HUES64 (cell line): ENCODE results near the gene YJEFN3.

ENCODE experiments used
- H3K27ac ChIP-seq: 2 replicates; pipeline ENCODE4 v1.7.0; 2013; ENCODE audit warnings: low read depth, low read length, inconsistent platforms
- H3K27me3 ChIP-seq: 2 replicates; pipeline ENCODE4 v1.6.1; 2013; ENCODE audit warnings: mild to moderate bottlenecking, low read length; ENCODE audit not compliant: insufficient read depth
- H3K36me3 ChIP-seq: 2 replicates; pipeline ENCODE4 v1.6.1; 2013; ENCODE audit warnings: mild to moderate bottlenecking, low read length; ENCODE audit not compliant: insufficient read depth
- H3K4me1 ChIP-seq: 2 replicates; pipeline ENCODE4 v1.6.1; 2013; ENCODE audit warnings: mild to moderate bottlenecking, low read length, moderate library complexity; ENCODE audit not compliant: insufficient read depth
- H3K4me3 ChIP-seq: 2 replicates; pipeline ENCODE4 v1.5.1; 2013; ENCODE audit warnings: mild to moderate bottlenecking, low read length, moderate library complexity
- H3K9ac ChIP-seq: 2 replicates; pipeline ENCODE4 v1.6.1; 2013; ENCODE audit warnings: mild to moderate bottlenecking, low read depth, low read length
- H3K9me3 ChIP-seq: 2 replicates; pipeline ENCODE4 v1.6.1; 2013; ENCODE audit warnings: low read depth, low read length; ENCODE audit not compliant: insufficient read depth
- WGBS: fragments of 150-250, 120-280 bp; methylation state at CpG from one replicate; pipeline ENCODE4 v1.1.7; 2013; ENCODE audit warnings: missing lambda C conversion rate; 5-methylcytosine and 5-hydroxymethylcytosine counted together

YJEFN3 gene

GRCh38 chr19:19527371-19527656 is 1.4 kb upstream of the YJEFN3 start:
- H3K27me3 ChIP-seq = no peaks in the 10 kb centered on the region
- no peak overlapping the region for H3K9ac ChIP-seq
- peaks cover 40% of the 10 kb centered on the region for H3K36me3 ChIP-seq
- no peak overlapping the region for H3K4me3 ChIP-seq
- H3K9me3 ChIP-seq = no peaks in the 10 kb centered on the region
- H3K27ac ChIP-seq = no peak overlapping the region
- WGBS = 94% methylated on average over 9 of the region's 9 CpGs
- H3K4me1 ChIP-seq = no peaks in the 10 kb centered on the region

GRCh38 chr19:19527674-19528625 is 761 bp upstream of the YJEFN3 start:
- H3K9me3 ChIP-seq = no peaks in the 10 kb centered on the region
- no peaks in the 10 kb centered on the region for H3K27me3 ChIP-seq
- 95% methylated on average over 27 of the region's 27 CpGs for WGBS
- no peak overlapping the region for H3K4me3 ChIP-seq
- no peaks in the 10 kb centered on the region for H3K4me1 ChIP-seq
- H3K36me3 ChIP-seq = peaks cover 38% of the 10 kb centered on the region
- no peak overlapping the region for H3K9ac ChIP-seq
- H3K27ac ChIP-seq = no peak overlapping the region

GRCh38 chr19:19529783-19530422 is 1.2 kb downstream of the YJEFN3 start:
- 90% methylated on average over 11 of the region's 11 CpGs for WGBS
- H3K27me3 ChIP-seq = peaks cover 5% of the 10 kb centered on the region; the same call in 1 of the 2 replicates
- H3K9me3 ChIP-seq = no peaks in the 10 kb centered on the region
- peak overlapping the region; percentile 8; the same call in 1 of the 2 replicates for H3K27ac ChIP-seq
- peaks cover 29% of the 10 kb centered on the region for H3K36me3 ChIP-seq
- no peak overlapping the region for H3K4me3 ChIP-seq
- H3K4me1 ChIP-seq = no peaks in the 10 kb centered on the region
- no peak overlapping the region for H3K9ac ChIP-seq

- H3K4me1 ChIP-seq = no peaks in the 10 kb centered on the region
- H3K4me3 ChIP-seq = no peak overlapping the region
- WGBS = 65% methylated on average over 9 of the region's 9 CpGs
- H3K36me3 ChIP-seq = peaks cover 29% of the 10 kb centered on the region
- no peak overlapping the region for H3K9ac ChIP-seq
- H3K9me3 ChIP-seq = no peaks in the 10 kb centered on the region
- H3K27ac ChIP-seq = no peak overlapping the region; the same call in 1 of the 2 replicates
- H3K27me3 ChIP-seq = peaks cover 5% of the 10 kb centered on the region; the same call in 1 of the 2 replicates
These were observed 1.7 kb downstream of the YJEFN3 start for GRCh38 chr19:19530423-19530804.

GRCh38 chr19:19530889-19531288 is 2.2 kb downstream of the YJEFN3 start:
- WGBS = 92% methylated on average over 4 of the region's 4 CpGs

GRCh38 chr19:19531951-19532805 is 3.5 kb downstream of the YJEFN3 start:
- Histone ChIP-seq H3K4me1 (no peaks in the 10 kb centered on the region), H3K27ac (no peak overlapping the region), H3K9me3 (no peaks in the 10 kb centered on the region), H3K4me3 (no peak overlapping the region), H3K9ac (no peak overlapping the region), H3K36me3 (peaks cover 21% of the 10 kb centered on the region), H3K27me3 (peaks cover 5% of the 10 kb centered on the region; the same call in 1 of the 2 replicates)
- 39% methylated on average over 48 of the region's 48 CpGs for WGBS

More at GRCh38 chr19:19530889-19531288, 2.2 kb downstream of the YJEFN3 start:
- Histone ChIP-seq H3K9me3 (no peaks in the 10 kb centered on the region), H3K36me3 (peaks cover 28% of the 10 kb centered on the region), H3K27me3 (peaks cover 5% of the 10 kb centered on the region; the same call in 1 of the 2 replicates), H3K4me3 (no peak overlapping the region), H3K4me1 (no peaks in the 10 kb centered on the region), H3K9ac (no peak overlapping the region), H3K27ac (no peak overlapping the region)

GRCh38 chr19:19532806-19533701 is 4.3 kb downstream of the YJEFN3 start:
- H3K9me3 ChIP-seq = no peaks in the 10 kb centered on the region
- H3K4me3 ChIP-seq = no peak overlapping the region
- H3K9ac ChIP-seq = no peak overlapping the region
- WGBS = 66% methylated on average over 14 of the region's 14 CpGs
- peaks cover 12% of the 10 kb centered on the region; the same call in 1 of the 2 replicates for H3K36me3 ChIP-seq
- peaks cover 11% of the 10 kb centered on the region for H3K27me3 ChIP-seq
- H3K27ac ChIP-seq = no peak overlapping the region
- no peaks in the 10 kb centered on the region for H3K4me1 ChIP-seq

GRCh38 chr19:19533841-19534240 is 5.1 kb downstream of the YJEFN3 start:
- H3K4me3 ChIP-seq = no peak overlapping the region
- WGBS = 86% methylated on average over 6 of the region's 6 CpGs
- no peaks in the 10 kb centered on the region for H3K9me3 ChIP-seq
- H3K27me3 ChIP-seq = peaks cover 19% of the 10 kb centered on the region
- H3K4me1 ChIP-seq = no peaks in the 10 kb centered on the region
- no peak overlapping the region for H3K9ac ChIP-seq
- no peak overlapping the region for H3K27ac ChIP-seq
- peaks cover 7% of the 10 kb centered on the region; the same call in 1 of the 2 replicates for H3K36me3 ChIP-seq

GRCh38 chr19:19534556-19535265 is 6.0 kb downstream of the YJEFN3 start:
- H3K4me3 ChIP-seq = no peak overlapping the region
- H3K36me3 ChIP-seq = peaks cover 4% of the 10 kb centered on the region; the same call in 1 of the 2 replicates
- no peaks in the 10 kb centered on the region for H3K9me3 ChIP-seq
- no peak overlapping the region for H3K27ac ChIP-seq
- peaks cover 28% of the 10 kb centered on the region for H3K27me3 ChIP-seq
- no peaks in the 10 kb centered on the region for H3K4me1 ChIP-seq
- H3K9ac ChIP-seq = no peak overlapping the region
- WGBS = 83% methylated on average over 27 of the region's 27 CpGs
